ENCODE measurements around the gene ZBTB44. TPM values are rescaled to one million over a fixed set of nuclear protein-coding genes. Genes with fewer than 3 reads are reported as not detected.

The ZBTB44 gene
- total RNA-seq, 1 donor from 2014 or later = 43.6 TPM

DNA sequence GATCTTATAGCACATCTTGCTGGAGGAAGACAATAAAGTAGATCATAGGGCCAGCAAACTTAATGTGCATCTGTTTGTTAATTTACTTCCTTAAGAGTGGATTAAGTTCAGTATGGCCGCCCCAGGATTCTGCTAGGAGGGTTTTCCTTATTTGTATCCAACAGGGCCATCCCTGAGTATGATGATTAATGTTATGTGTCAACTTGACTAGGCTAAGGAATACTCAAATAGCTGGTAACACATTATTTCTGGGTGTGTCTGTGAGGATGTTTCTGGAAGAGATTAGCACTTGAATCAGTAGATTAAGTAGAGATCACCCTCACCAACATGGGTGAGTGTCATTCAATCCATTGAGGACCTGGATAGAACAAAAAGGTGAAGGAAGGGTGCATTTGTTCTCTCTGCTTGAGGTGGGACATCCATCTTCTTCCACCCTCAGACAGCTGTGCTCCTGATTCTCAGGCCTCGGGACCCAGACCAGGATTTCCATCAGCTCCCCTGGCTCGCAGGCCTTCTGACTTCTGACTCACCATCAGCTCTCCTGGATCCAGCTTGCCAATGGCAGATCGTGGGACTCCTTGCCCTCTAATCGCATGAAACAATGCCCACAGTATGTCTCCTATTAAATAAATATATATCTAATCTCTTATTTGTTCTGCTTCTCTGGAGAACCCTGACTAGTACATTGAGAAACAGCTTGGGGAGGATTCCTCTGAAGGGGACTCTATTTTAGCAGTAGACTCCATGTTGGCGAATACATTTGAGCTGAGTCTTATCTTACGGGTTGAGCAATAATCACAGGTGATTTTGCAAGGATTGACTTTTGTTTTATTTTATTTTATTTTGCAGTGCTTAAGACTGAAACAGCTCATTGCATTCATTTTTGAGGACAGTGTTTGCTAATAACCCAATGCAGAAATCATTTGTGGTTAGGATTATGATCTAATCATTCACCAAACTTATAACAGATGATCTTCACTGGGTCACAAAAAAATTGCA lies 9.0 kb upstream of the ZBTB44 start:
- no peaks in the 10 kb centered on the region for H3F3A ChIP-seq (ENCODE audit: low read depth)
- no peak for DNase-seq (ENCODE audit: low spot score)
- no peak overlapping the region for H2AFZ ChIP-seq (replicated peaks)
- H3K4me1 ChIP-seq = peaks cover 7% of the 10 kb centered on the region
- H3K36me3 Mint-ChIP-seq = no peaks in the 10 kb centered on the region
- H3K79me2 ChIP-seq (ENCODE audit: low read depth) = no peaks in the 10 kb centered on the region
- H3K4me3 Mint-ChIP-seq = no peak overlapping the region
- TF ChIP-seq EZH2 (IDR thresholded peaks at IDR 0.05) = no peak
- TF ChIP-seq EZH2phosphoT487 (IDR thresholded peaks at IDR 0.05) = no peak
- TF ChIP-seq, protein P1, sequence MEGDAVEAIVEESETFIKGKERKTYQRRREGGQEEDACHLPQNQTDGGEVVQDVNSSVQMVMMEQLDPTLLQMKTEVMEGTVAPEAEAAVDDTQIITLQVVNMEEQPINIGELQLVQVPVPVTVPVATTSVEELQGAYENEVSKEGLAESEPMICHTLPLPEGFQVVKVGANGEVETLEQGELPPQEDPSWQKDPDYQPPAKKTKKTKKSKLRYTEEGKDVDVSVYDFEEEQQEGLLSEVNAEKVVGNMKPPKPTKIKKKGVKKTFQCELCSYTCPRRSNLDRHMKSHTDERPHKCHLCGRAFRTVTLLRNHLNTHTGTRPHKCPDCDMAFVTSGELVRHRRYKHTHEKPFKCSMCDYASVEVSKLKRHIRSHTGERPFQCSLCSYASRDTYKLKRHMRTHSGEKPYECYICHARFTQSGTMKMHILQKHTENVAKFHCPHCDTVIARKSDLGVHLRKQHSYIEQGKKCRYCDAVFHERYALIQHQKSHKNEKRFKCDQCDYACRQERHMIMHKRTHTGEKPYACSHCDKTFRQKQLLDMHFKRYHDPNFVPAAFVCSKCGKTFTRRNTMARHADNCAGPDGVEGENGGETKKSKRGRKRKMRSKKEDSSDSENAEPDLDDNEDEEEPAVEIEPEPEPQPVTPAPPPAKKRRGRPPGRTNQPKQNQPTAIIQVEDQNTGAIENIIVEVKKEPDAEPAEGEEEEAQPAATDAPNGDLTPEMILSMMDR (IDR thresholded peaks at IDR 0.05) = no peak
- no peak overlapping the region for H3K27ac ChIP-seq
- H3K4me3 ChIP-seq = no peak overlapping the region
- no peaks in the 10 kb centered on the region for H3K36me3 ChIP-seq
- no peak overlapping the region for H3K9ac ChIP-seq
- peaks cover 2% of the 10 kb centered on the region for H3K27me3 Mint-ChIP-seq (ENCODE audit: insufficient read depth, low read depth)
- H3K9me3 ChIP-seq (ENCODE audit: low read depth) = no peaks in the 10 kb centered on the region
- H3K4me2 ChIP-seq = no peak overlapping the region
- H3K4me1 Mint-ChIP-seq = no peaks in the 10 kb centered on the region
- peaks cover 11% of the 10 kb centered on the region for H3K9me3 Mint-ChIP-seq
- H3K27me3 ChIP-seq = no peaks in the 10 kb centered on the region
- no peaks in the 10 kb centered on the region for H4K20me1 ChIP-seq (ENCODE audit: low read depth)
- no peak overlapping the region for H3K27ac Mint-ChIP-seq

DNA sequence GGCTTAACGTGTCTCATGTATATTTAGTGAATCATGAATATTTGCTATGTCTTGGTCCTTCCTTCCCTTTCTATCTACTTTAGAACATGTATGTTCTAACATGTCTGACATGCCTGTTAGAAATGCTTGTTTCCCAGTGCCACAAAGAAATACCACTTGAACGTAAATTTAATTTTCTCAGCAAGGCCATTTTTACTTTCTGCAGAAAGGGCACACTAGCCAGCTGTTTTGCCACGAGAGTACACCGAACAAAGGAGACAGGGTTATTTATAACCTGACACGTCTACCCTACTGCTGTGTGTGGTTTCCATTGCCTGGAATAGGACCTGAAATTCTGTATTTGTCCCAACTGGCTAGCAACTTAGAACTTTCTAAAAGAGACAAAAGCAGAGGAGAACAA lies 7.4 kb upstream of the ZBTB44 start:
- no peaks in the 10 kb centered on the region for H3K9me3 ChIP-seq (ENCODE audit: low read depth)
- Mint-ChIP-seq H3K9me3 (peaks cover 11% of the 10 kb centered on the region), H3K36me3 (no peaks in the 10 kb centered on the region), H3K27me3 (ENCODE audit: insufficient read depth, low read depth) (peaks cover 2% of the 10 kb centered on the region), H3K27ac (no peak overlapping the region), H3K4me1 (peaks cover 4% of the 10 kb centered on the region), H3K4me3 (no peak overlapping the region)
- DNase-seq (ENCODE audit: low spot score) = no peak
- H3K27ac ChIP-seq = no peak overlapping the region
- no peaks in the 10 kb centered on the region for H3K36me3 ChIP-seq
- H3K4me3 ChIP-seq = no peak overlapping the region
- H3K9ac ChIP-seq = no peak overlapping the region
- H3K4me2 ChIP-seq = no peak overlapping the region
- H3K79me2 ChIP-seq (ENCODE audit: low read depth) = no peaks in the 10 kb centered on the region
- peaks cover 7% of the 10 kb centered on the region for H3K4me1 ChIP-seq
- TF ChIP-seq EZH2 (IDR thresholded peaks at IDR 0.05) = no peak
- TF ChIP-seq, protein P1 (IDR thresholded peaks at IDR 0.05) = no peak
- no peak for TF ChIP-seq EZH2phosphoT487 (IDR thresholded peaks at IDR 0.05)
- H4K20me1 ChIP-seq (ENCODE audit: low read depth) = no peaks in the 10 kb centered on the region
- H2AFZ ChIP-seq (replicated peaks) = no peak overlapping the region
- no peaks in the 10 kb centered on the region for H3K27me3 ChIP-seq
- no peaks in the 10 kb centered on the region for H3F3A ChIP-seq (ENCODE audit: low read depth)

DNA sequence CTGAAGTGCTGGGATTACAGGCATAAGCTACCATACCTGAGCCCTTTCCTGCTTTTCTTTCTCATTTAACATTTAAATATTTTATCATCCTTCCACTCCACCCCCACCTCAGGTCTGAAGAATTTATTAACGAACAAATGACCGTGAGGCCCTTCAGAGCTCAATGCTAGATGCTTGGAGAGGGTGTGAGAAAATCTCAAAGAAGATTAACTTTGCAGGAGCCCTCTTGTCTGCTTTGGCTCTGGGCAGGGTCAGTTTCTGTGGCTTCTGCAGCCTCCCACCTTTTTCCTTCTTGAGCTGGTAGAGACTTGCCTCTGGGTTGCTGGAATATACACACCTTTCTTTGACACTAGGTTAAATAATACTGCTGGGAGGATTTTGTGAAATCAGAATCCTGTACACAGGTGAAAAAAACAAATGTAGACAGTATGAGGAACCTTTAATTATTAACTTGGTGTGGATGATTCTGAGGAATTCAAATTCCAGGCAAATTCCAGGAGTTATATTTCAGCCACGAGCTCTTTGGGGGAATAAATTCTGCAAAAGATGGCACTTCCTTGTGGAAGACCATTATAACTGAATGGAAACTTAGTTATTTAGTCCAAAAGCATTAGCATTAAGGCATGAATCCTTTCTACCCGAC lies 3.4 kb upstream of the ZBTB44 start:
- Histone ChIP-seq H3F3A (ENCODE audit: low read depth) (peaks cover 3% of the 10 kb centered on the region), H4K20me1 (ENCODE audit: low read depth) (peaks cover 1% of the 10 kb centered on the region), H3K9ac (no peak overlapping the region), H3K9me3 (ENCODE audit: low read depth) (no peaks in the 10 kb centered on the region), H3K79me2 (ENCODE audit: low read depth) (peaks cover 9% of the 10 kb centered on the region), H2AFZ (replicated peaks) (no peak overlapping the region), H3K4me1 (peaks cover 12% of the 10 kb centered on the region), H3K27ac (no peak overlapping the region), H3K36me3 (no peaks in the 10 kb centered on the region), H3K4me3 (no peak overlapping the region), H3K27me3 (no peaks in the 10 kb centered on the region), H3K4me2 (no peak overlapping the region)
- Mint-ChIP-seq H3K4me1 (peaks cover 11% of the 10 kb centered on the region), H3K9me3 (peaks cover 11% of the 10 kb centered on the region), H3K36me3 (no peaks in the 10 kb centered on the region), H3K27ac (no peak overlapping the region), H3K27me3 (ENCODE audit: insufficient read depth, low read depth) (peaks cover 5% of the 10 kb centered on the region), H3K4me3 (no peak overlapping the region)
- no peak for DNase-seq (ENCODE audit: low spot score)
- TF ChIP-seq, protein P1 (IDR thresholded peaks at IDR 0.05) = no peak
- TF ChIP-seq EZH2 (IDR thresholded peaks at IDR 0.05) (no peak), EZH2phosphoT487 (IDR thresholded peaks at IDR 0.05) (no peak)

Data from neural progenitor cell (in vitro differentiated cells).